LHCN-M2 (cell line): ENCODE measurements around the gene CSMD2. TPM values are rescaled to one million over a fixed set of nuclear protein-coding genes. Genes with fewer than 3 reads are reported as not detected.

ENCODE experiments used
- DNase-seq: peaks from one replicate; pipeline ENCODE4 v3.0.0-alpha.2; 2012; ENCODE audit warnings: low read depth
- total RNA-seq: library from RNA; depleted of rRNA; stranded (reverse); fragments of >200 nt; gene quantifications from 2 replicates; pipeline ENCODE4 v1.2.3, GENCODE V29; 2014

Gene CSMD2
- total RNA-seq, 1 experiment from 2014 or later = not detected

DNA sequence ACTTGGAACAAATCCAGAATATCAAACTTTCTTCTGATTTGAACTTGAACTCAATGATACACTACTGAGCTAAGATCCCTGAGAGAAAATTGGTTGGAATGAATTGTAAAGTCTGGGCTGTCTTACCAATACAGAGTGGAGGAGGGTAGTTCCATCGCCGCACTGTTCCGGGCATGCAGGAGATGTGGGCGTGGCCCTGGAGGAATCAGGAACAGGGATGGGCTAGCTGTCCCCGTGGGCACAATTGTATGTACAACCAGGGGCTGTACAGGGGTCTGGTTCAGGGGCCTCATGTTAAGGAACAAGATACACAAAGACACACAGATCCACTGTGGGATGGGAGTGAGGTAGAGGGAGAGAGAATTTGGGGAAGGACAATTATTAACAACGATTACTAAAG lies 548.2 kb downstream of the CSMD2 start:
- no peak for DNase-seq

GRCh38 chr1:33615546-33615945 lies 549.5 kb downstream of the CSMD2 start:
- no peak for DNase-seq

GRCh38 chr1:33610864-33611455 lies 554.1 kb downstream of the CSMD2 start:
- DNase-seq = no peak

GRCh38 chr1:33610391-33610790 lies 554.6 kb downstream of the CSMD2 start:
- DNase-seq = no peak

GRCh38 chr1:33609739-33610138 lies 555.3 kb downstream of the CSMD2 start:
- no peak for DNase-seq

GRCh38 chr1:33608825-33609400 lies 556.1 kb downstream of the CSMD2 start:
- DNase-seq = no peak

DNA sequence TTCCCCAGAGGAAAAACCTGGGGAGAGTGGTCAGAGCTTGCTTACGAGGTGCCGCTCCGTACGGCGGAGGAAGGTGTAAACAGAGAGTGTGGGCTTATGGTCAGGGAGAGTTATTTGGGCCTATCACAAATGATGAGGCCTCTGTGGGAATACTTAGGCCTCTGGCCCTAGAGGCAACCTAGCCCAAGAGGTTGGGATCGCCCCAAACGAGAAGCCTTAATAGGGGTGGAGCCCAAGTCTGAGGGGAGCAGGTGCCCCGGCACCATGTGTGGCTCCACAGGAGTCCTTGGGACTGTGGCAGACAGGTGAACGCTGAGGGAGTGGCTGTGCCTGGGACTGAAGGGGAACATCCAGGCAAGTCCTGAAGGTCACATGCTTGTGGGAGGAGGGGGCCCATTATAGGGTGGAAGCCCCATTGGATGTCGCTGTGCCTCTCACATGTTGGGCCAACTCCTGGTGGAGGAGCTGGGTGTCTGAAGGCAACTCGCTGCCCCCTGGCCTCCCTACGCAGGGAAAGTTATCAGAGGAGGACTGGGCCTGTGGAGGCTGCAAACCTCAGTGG lies 557.5 kb downstream of the CSMD2 start:
- DNase-seq = no peak

GRCh38 chr1:33606272-33606671 lies 558.8 kb downstream of the CSMD2 start:
- no peak for DNase-seq

DNA sequence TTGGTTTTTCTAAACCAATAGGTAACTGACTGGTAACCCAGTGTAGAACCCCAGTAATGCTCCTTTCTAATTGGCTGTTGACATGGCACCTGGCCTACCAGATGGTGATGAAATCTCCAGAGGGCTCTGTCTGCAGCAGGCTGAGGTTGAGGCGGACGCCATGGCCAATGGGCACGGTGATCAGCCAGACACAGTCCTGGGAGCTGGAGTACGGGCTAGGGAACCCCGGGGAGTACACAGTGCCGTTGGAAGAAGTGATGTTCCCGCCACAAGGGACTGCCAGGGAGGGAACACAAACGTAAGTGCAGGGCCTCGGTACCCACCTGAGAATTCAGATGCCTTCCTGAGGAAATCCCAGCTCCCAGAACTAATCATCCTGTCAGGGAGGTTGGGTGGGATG lies 562.8 kb downstream of the CSMD2 start:
- DNase-seq = no peak

DNA sequence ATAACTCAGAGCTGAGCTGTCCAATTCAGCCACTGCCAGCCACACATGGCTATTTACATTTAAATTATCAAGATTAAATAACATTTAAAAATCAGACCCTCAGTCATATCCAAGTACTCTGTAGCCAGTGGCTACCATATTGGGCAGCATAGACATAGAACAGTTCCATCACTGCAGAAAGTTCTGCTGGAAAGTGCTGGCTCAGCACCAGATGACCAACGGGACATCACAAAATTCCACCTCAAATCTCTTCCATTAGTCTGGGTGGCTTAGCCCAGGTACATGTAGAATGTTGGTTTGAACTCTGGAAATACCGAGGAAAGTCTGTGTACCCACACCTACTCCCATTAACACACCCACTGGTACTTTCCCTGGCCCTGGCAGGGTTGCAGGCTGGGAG lies 563.3 kb downstream of the CSMD2 start:
- DNase-seq = no peak

DNA sequence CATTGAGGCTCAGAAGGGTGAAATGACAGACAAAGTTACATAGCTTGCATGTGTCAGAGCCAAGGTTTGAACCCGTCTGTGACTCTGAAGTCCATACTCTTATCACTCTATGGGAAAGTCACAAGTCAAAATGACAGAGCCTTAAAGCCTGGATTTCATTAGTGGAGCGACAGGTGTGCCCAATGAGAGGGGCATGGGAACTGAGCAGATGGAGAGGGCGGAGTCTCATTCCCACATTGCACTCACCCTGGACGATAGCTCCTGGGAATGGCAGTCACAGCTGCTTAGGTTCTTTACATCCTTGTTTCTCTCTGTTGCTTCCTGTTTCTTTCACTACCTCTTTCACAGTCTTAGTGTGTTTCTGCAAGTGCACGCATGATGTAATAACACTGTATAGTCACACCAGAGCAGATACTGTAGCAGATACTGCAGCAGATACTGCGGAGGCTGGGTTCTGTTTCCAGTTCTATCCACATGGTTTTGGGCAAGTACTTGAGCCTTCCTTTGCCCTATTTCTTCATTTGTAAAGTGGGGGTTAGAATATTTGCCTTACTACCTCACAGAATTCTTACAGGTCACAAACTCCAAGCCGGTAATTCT lies 565.4 kb downstream of the CSMD2 start:
- DNase-seq = peak; percentile 20

- no peak for DNase-seq
Observed at GRCh38 chr1:33588726-33589125, 576.3 kb downstream of the CSMD2 start.

DNA sequence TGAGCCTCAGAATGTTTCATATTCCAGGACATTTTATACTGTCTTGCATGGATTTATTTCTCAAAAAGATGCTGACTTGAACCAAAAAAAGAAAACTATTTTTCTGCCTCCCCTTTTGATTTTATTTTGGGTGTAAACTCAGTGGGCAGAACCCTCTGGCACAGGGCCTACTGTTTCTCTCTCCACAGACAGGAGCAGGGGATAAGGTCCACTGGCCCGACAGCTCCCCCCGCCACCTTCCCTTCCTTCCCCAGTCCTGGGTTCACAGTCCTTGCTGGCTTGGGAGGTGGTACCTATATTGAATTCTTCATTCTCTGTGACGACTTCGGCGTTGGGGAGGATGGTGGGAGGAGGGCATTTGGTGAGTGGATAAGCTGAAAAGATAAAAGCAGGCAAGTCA lies 578.2 kb downstream of the CSMD2 start:
- no peak for DNase-seq

DNA sequence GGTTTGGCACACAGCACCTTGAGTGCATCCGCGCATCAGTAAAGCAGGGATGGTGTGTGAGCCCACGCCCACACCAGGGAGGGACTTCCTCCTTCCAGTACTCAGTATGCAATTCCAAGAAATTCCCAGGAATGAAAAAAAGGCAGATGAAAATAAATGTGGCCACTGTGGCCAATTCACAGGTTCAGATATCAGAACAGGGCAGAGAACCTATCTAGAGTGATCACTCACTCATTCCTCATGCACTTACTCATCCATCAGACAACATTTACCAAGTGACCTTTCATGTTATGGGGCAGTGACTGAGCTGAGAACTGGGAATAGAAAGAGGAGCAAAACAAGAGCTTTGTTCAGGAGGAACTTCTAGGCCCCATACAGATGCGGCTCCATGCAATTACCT lies 578.9 kb downstream of the CSMD2 start:
- peak; percentile 50 for DNase-seq

DNA sequence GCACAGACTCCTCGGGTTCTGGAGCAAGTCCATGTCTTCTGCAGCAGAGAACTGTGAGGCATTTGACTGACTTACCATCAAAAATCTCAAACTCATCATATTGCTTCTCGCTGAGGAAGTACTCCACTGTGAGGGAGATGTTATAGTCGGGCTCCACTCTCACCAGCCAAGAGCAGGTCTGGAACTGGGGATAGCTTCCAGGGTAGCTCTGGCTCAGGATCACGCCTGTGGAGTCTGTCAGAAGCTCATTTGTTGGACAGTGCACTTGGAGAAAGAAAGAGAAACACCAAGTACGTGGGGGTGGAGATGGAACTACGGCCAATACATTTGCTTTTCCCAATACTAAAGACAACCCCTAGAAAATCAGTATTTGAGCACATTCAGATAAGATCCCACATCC lies 581.5 kb downstream of the CSMD2 start:
- DNase-seq = no peak

- no peak for DNase-seq
Observed at GRCh38 chr1:33578557-33579448, 586.2 kb downstream of the CSMD2 start.

GRCh38 chr1:33577663-33578062 lies 587.4 kb downstream of the CSMD2 start:
- DNase-seq = no peak

GRCh38 chr1:33576821-33577599 lies 588.0 kb downstream of the CSMD2 start:
- DNase-seq = no peak

- no peak for DNase-seq
Observed at GRCh38 chr1:33575324-33575879, 589.6 kb downstream of the CSMD2 start.

DNA sequence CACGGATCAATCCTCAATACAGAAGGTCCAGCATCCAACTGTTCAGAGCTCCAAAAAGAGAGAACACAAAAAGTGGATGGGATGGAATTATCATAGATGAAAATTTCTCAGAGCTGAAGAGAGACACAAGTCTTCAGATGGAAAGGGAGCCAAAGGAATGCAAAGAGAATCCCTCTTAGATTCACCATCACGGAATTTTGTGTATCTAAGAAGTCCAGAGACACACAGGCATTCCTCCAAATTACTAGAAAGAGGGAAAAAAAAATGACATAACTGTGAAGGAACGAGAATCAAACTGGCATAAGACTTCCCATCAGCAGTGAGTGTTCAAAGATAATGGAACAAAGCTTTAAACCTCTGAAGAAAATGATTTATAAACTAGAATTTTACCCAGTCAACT lies 591.4 kb downstream of the CSMD2 start:
- no peak for DNase-seq

DNA sequence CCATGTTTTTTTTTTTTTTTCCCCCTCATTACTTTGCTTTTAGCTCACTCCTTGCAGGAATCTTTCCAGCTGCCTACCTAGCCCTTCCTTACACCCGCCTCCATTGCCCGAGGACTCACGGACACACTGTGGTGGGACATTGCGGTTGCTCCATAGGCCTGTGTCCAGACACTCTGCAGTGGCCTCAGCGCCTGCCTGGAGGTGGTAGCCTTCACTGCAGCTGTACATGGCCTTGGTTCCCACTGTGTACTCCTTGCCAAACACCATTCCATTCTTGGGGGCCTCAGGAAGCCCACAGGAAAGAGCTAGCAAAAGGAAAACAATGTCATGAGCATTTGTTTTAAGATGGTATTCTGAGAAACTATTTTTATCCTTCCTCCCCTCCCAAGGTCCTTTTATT lies 592.6 kb downstream of the CSMD2 start:
- no peak for DNase-seq
